H9 (cell line): ENCODE results near the gene CADPS. TPM values are rescaled to one million over a fixed set of nuclear protein-coding genes. Genes with fewer than 3 reads are reported as not detected.

Source experiments
- DNase-seq: peaks from one replicate; pipeline ENCODE4 v3.0.0-alpha.2; 2017
- H2AFZ ChIP-seq: one replicate; pipeline ENCODE4 v1.6.1; 2013; ENCODE audit warnings: mild to moderate bottlenecking, low read length, control low read depth, moderate library complexity
- H2AK5ac ChIP-seq: 2 replicates; pipeline ENCODE4 v1.6.1; 2013; ENCODE audit warnings: low read length, control low read depth, mixed read lengths; ENCODE audit not compliant: insufficient read length
- H2BK120ac ChIP-seq: one replicate; pipeline ENCODE4 v1.6.1; 2013; ENCODE audit warnings: low read depth, mild to moderate bottlenecking, low read length, control low read depth, inconsistent platforms; ENCODE audit not compliant: poor library complexity, severe bottlenecking
- H2BK12ac ChIP-seq: 2 replicates; pipeline ENCODE4 v1.6.1; 2013; ENCODE audit warnings: low read length, control low read depth, mixed read lengths, low read depth; ENCODE audit not compliant: insufficient read length
- H2BK15ac ChIP-seq: 2 replicates; pipeline ENCODE4 v1.6.1; 2013; ENCODE audit warnings: low read depth, low read length, control low read depth
- H2BK20ac ChIP-seq: one replicate; pipeline ENCODE4 v1.6.1; 2013; ENCODE audit warnings: low read depth, mild to moderate bottlenecking, low read length, control low read depth, inconsistent platforms; ENCODE audit not compliant: poor library complexity, severe bottlenecking
- H2BK5ac ChIP-seq: 2 replicates; pipeline ENCODE4 v1.6.1; 2013; ENCODE audit warnings: low read length, control low read depth, mixed read lengths; ENCODE audit not compliant: insufficient read length
- H3K14ac ChIP-seq: 2 replicates; pipeline ENCODE4 v1.6.1; 2013; ENCODE audit warnings: low read length, control low read depth; ENCODE audit not compliant: insufficient read depth
- H3K18ac ChIP-seq: 2 replicates; pipeline ENCODE4 v1.6.1; 2013; ENCODE audit warnings: low read depth, mild to moderate bottlenecking, mixed read lengths, low read length, control low read depth; ENCODE audit not compliant: insufficient read length
- H3K23ac ChIP-seq: 2 replicates; pipeline ENCODE4 v1.6.1; 2013; ENCODE audit warnings: low read length, control low read depth, mixed read lengths, low read depth; ENCODE audit not compliant: insufficient read length
- H3K23me2 ChIP-seq: 2 replicates; pipeline ENCODE4 v1.6.1; 2013; ENCODE audit warnings: low read depth, mild to moderate bottlenecking, mixed read lengths, low read length, control low read depth; ENCODE audit not compliant: insufficient read length, poor library complexity, severe bottlenecking
- H3K27ac ChIP-seq: 2 replicates; pipeline ENCODE4 v1.5.1; 2013; ENCODE audit warnings: low read length, control low read depth, mixed read lengths, low read depth; ENCODE audit not compliant: insufficient read length
- H3K27me3 ChIP-seq: 2 replicates; pipeline ENCODE4 v1.6.1; 2013; ENCODE audit warnings: low read length, control low read depth, inconsistent platforms; ENCODE audit not compliant: insufficient read depth
- H3K4ac ChIP-seq: 2 replicates; pipeline ENCODE4 v1.6.1; 2013; ENCODE audit warnings: low read depth, mild to moderate bottlenecking, control low read depth, inconsistent platforms, low read length, moderate library complexity
- H3K4me1 ChIP-seq: 2 replicates; pipeline ENCODE4 v1.6.1; 2013; ENCODE audit warnings: low read length, control low read depth, inconsistent platforms; ENCODE audit not compliant: insufficient read depth
- H3K4me2 ChIP-seq: 2 replicates; pipeline ENCODE4 v1.6.1; 2013; ENCODE audit warnings: low read length, control low read depth, mixed read lengths; ENCODE audit not compliant: insufficient read length, insufficient read depth
- H3K56ac ChIP-seq: 2 replicates; pipeline ENCODE4 v1.6.1; 2013; ENCODE audit warnings: low read depth, mild to moderate bottlenecking, mixed read lengths, low read length, control low read depth; ENCODE audit not compliant: insufficient read length
- H3K79me1 ChIP-seq: 2 replicates; pipeline ENCODE4 v1.6.1; 2013; ENCODE audit warnings: low read depth, mild to moderate bottlenecking, moderate library complexity, low read length, control low read depth, inconsistent platforms; ENCODE audit not compliant: insufficient read depth, poor library complexity, severe bottlenecking
- H3K79me2 ChIP-seq: 2 replicates; pipeline ENCODE4 v1.6.1; 2013; ENCODE audit warnings: low read length, control low read depth, inconsistent platforms; ENCODE audit not compliant: insufficient read depth
- H3K9ac ChIP-seq: 2 replicates; pipeline ENCODE4 v1.6.1; 2013; ENCODE audit warnings: low read length, control low read depth, mixed read lengths; ENCODE audit not compliant: insufficient read length; ENCODE audit errors: extremely low read depth
- H3K9me3 ChIP-seq: one replicate; pipeline ENCODE4 v1.6.1; 2013; ENCODE audit warnings: low read depth, low read length, inconsistent platforms; ENCODE audit not compliant: control insufficient read depth
- H3T11ph ChIP-seq: one replicate; pipeline ENCODE4 v1.6.1; 2013; ENCODE audit warnings: mild to moderate bottlenecking, low read length, control low read depth, inconsistent platforms
- H4K20me1 ChIP-seq: one replicate; pipeline ENCODE4 v1.6.1; 2013; ENCODE audit not compliant: control insufficient read depth, insufficient read length, insufficient read depth
- H4K5ac ChIP-seq: 2 replicates; pipeline ENCODE4 v1.6.1; 2013; ENCODE audit warnings: low read depth, mild to moderate bottlenecking, mixed read lengths, low read length, control low read depth; ENCODE audit not compliant: insufficient read length
- H4K8ac ChIP-seq: replicated peaks from 2 replicates; pipeline ENCODE4 v1.6.1; 2013; ENCODE audit warnings: low read length, control low read depth, mixed read lengths, low read depth; ENCODE audit not compliant: insufficient read length
- H4K91ac ChIP-seq: 2 replicates; pipeline ENCODE4 v1.6.1; 2013; ENCODE audit warnings: low read depth, mild to moderate bottlenecking, moderate library complexity, mixed read lengths, low read length, control low read depth; ENCODE audit not compliant: insufficient read length
- H3K27ac Mint-ChIP-seq, 3 experiments: 2 replicates in 2 of 3; 3 replicates in 1 of 3; pipeline ENCODE4 v1.8.0; 2020 to 2021; ENCODE audit warnings: mixed read lengths in 3 of 3, mild to moderate bottlenecking in 1 of 3, moderate library complexity in 1 of 3
- H3K27me3 Mint-ChIP-seq: 2 replicates; pipeline ENCODE4 v1.8.0; 2021; ENCODE audit warnings: low read depth, mild to moderate bottlenecking, moderate library complexity, mixed read lengths
- H3K36me3 Mint-ChIP-seq, 3 experiments: 2 replicates in 2 of 3; 3 replicates in 1 of 3; pipeline ENCODE4 v1.8.0; 2020 to 2021; ENCODE audit warnings: low read depth in 3 of 3, mixed read lengths in 3 of 3; ENCODE audit not compliant: insufficient read depth in 1 of 3
- H3K4me1 Mint-ChIP-seq, 2 experiments: 2 replicates each; pipeline ENCODE4 v1.8.0; 2020; ENCODE audit warnings: mixed read lengths in 2 of 2
- H3K4me3 Mint-ChIP-seq, 2 experiments: 2 replicates in 1 of 2; 3 replicates in 1 of 2; pipeline ENCODE4 v1.8.0; 2020 to 2021; ENCODE audit warnings: mild to moderate bottlenecking in 2 of 2, mixed read lengths in 2 of 2, moderate library complexity in 1 of 2
- H3K9me3 Mint-ChIP-seq, 2 experiments: 2 replicates in 1 of 2; 3 replicates in 1 of 2; pipeline ENCODE4 v1.8.0; 2020; ENCODE audit warnings: mild to moderate bottlenecking in 2 of 2, mixed read lengths in 2 of 2, moderate library complexity in 1 of 2
- CTCF ChIP-seq: fragments of 200-600 bp; sonication (generic); conservative IDR thresholded peaks from 3 replicates; pipeline ENCODE4 v1.8.0; 2021; ENCODE audit warnings: antibody characterized with exemption, mild to moderate bottlenecking
- WGBS: extraction: QIAGEN DNeasy Blood & Tissue Kit; methylation state at CpG from one replicate; pipeline ENCODE4 v1.1.7; 2013; ENCODE audit warnings: missing lambda C conversion rate, low lambda C conversion rate, mixed read lengths; ENCODE audit not compliant: insufficient read length; ENCODE audit errors: extremely low coverage; 5-methylcytosine and 5-hydroxymethylcytosine counted together
- total RNA-seq: library from RNA; stranded (reverse); gene quantifications from 2 replicates; pipeline ENCODE4 v1.2.1, GENCODE V29; 2021

The CADPS gene
- total RNA-seq, 1 experiment from 2014 or later, result 6.6 TPM

- no peak overlapping the region for H3K56ac ChIP-seq
- peaks cover 4% of the 10 kb centered on the region; the same call in 1 of the 2 replicates for H3K4me1 ChIP-seq
- H2BK20ac ChIP-seq, result no peak overlapping the region
- H3K4me3 Mint-ChIP-seq, result no peak overlapping the region
- no peak overlapping the region for H3K9ac ChIP-seq
- no peak overlapping the region for H3K23ac ChIP-seq
- no peak overlapping the region for H2BK120ac ChIP-seq
- H3K4me1 Mint-ChIP-seq, result peaks cover 28 to 29% of the 10 kb centered on the region in 2 experiments
- no peak overlapping the region for H2BK15ac ChIP-seq
- no peak for TF ChIP-seq CTCF
- no peaks in the 10 kb centered on the region for H3K27me3 ChIP-seq
- no peak overlapping the region; a peak in 1 of 7 replicates for H3K27ac Mint-ChIP-seq
- H4K91ac ChIP-seq, result no peak overlapping the region
- H3K23me2 ChIP-seq, result no peaks in the 10 kb centered on the region
- H3K4ac ChIP-seq, result no peak overlapping the region
- no peak overlapping the region for H2BK12ac ChIP-seq
- no peak overlapping the region for H2BK5ac ChIP-seq
- no peak overlapping the region for H4K8ac ChIP-seq
- H3K79me2 ChIP-seq, result no peaks in the 10 kb centered on the region
- H3K14ac ChIP-seq, result no peak overlapping the region; the same call in 1 of the 2 replicates
- H3K79me1 ChIP-seq, result no peaks in the 10 kb centered on the region
- H3K4me2 ChIP-seq, result no peak overlapping the region
- DNase-seq, result no peak
- H3K9me3 Mint-ChIP-seq, result no peaks in the 10 kb centered on the region
- no peak overlapping the region for H2AK5ac ChIP-seq
- no peak overlapping the region for H3K27ac ChIP-seq
- H3K18ac ChIP-seq, result no peak overlapping the region
- WGBS, result no CpG with 5 or more reads among the region's 1 CpG
- H3T11ph ChIP-seq, result no peak overlapping the region
- no peak overlapping the region for H2AFZ ChIP-seq
- no peaks in the 10 kb centered on the region for H3K36me3 Mint-ChIP-seq
- H3K9me3 ChIP-seq, result no peaks in the 10 kb centered on the region
- no peak overlapping the region for H4K5ac ChIP-seq
- no peaks in the 10 kb centered on the region for H3K27me3 Mint-ChIP-seq
- no peaks in the 10 kb centered on the region for H4K20me1 ChIP-seq
Observed at GRCh38 chr3:62723914-62724217, 151.3 kb downstream of the CADPS start.
